DND-41 (cell line): Measurements from ENCODE around the gene ATP6V0D1.

Experiments used
- ATAC-seq: fragments of 200-7000 bp; cut with Tn5 transposase; 3 replicates; pipeline ENCODE4 v1.9.1; 2021; ENCODE audit warnings: low read depth; ENCODE audit not compliant: insufficient read depth
- DNase-seq: peaks from one replicate; pipeline ENCODE4 v3.0.0-alpha.2; 2020
- H2AFZ ChIP-seq: 2 replicates; pipeline ENCODE4 v1.6.0; 2012; ENCODE audit warnings: low read depth, low read length
- H3K27ac ChIP-seq: 2 replicates; pipeline ENCODE4 v1.5.1; 2012; ENCODE audit warnings: low read length, inconsistent platforms
- H3K27me3 ChIP-seq: fragments of 200-600 bp; sonication (generic); 2 replicates; pipeline ENCODE4 v1.6.0; 2012; ENCODE audit warnings: low read length, mild to moderate bottlenecking, inconsistent platforms; ENCODE audit not compliant: insufficient read depth, poor library complexity
- H3K36me3 ChIP-seq: 2 replicates; pipeline ENCODE4 v1.5.1; 2012; ENCODE audit warnings: low read length, inconsistent platforms; ENCODE audit not compliant: insufficient read depth
- H3K4me1 ChIP-seq: 2 replicates; pipeline ENCODE4 v1.5.1; 2012; ENCODE audit warnings: mild to moderate bottlenecking, low read length; ENCODE audit not compliant: insufficient read depth
- H3K4me2 ChIP-seq: 2 replicates; pipeline ENCODE4 v1.6.0; 2012; ENCODE audit warnings: mild to moderate bottlenecking, moderate library complexity, low read length, inconsistent platforms; ENCODE audit not compliant: insufficient read depth
- H3K4me3 ChIP-seq, 2 experiments: fragments of 200-600 bp in 1 of 2; shearing (Covaris generic) in 1 of 2; 2 replicates each; pipeline ENCODE4 v1.5.1; 2012 to 2016; ENCODE audit warnings: inconsistent platforms in 2 of 2, low read length in 2 of 2, mild to moderate bottlenecking in 2 of 2, low read depth in 1 of 2, moderate library complexity in 1 of 2
- H3K79me2 ChIP-seq: 2 replicates; pipeline ENCODE4 v1.6.0; 2012; ENCODE audit warnings: low read length, inconsistent platforms; ENCODE audit not compliant: insufficient read depth
- H3K9ac ChIP-seq: 2 replicates; pipeline ENCODE4 v1.6.0; 2012; ENCODE audit warnings: low read depth, mild to moderate bottlenecking, inconsistent platforms, low read length, moderate library complexity
- H3K9me3 ChIP-seq: 2 replicates; pipeline ENCODE4 v1.5.1; 2012; ENCODE audit warnings: low read length, moderate library complexity, mild to moderate bottlenecking, inconsistent platforms; ENCODE audit not compliant: insufficient read depth, severe bottlenecking
- H4K20me1 ChIP-seq: 2 replicates; pipeline ENCODE4 v1.6.0; 2012; ENCODE audit warnings: low read length; ENCODE audit not compliant: insufficient read depth
- CTCF ChIP-seq: IDR thresholded peaks from 2 replicates; pipeline ENCODE4 v1.5.1; 2012; ENCODE audit warnings: borderline replicate concordance, low read length, moderate library complexity, mild to moderate bottlenecking; ENCODE audit not compliant: poor library complexity, severe bottlenecking; ENCODE audit errors: extremely low read depth
- EZH2 ChIP-seq: IDR thresholded peaks from 3 replicates; pipeline ENCODE4 v1.6.1; 2012; ENCODE audit warnings: borderline replicate concordance, low read depth, mild to moderate bottlenecking, moderate library complexity, low read length, inconsistent platforms; ENCODE audit not compliant: severe bottlenecking

Gene ATP6V0D1

GRCh38 chr16:67412294-67412693 is 68.7 kb downstream of the ATP6V0D1 start:
- ATAC-seq (no peak), DNase-seq (no peak)
- Histone ChIP-seq H3K36me3 (no peaks in the 10 kb centered on the region), H3K27ac (no peak overlapping the region), H3K9me3 (no peaks in the 10 kb centered on the region), H3K4me1 (no peaks in the 10 kb centered on the region), H3K4me2 (no peak overlapping the region), H3K4me3 (no peak overlapping the region), H3K79me2 (no peaks in the 10 kb centered on the region), H2AFZ (no peak overlapping the region), H3K9ac (no peak overlapping the region), H4K20me1 (no peaks in the 10 kb centered on the region), H3K27me3 (peaks cover 11% of the 10 kb centered on the region)
- TF ChIP-seq EZH2 (no peak), CTCF (no peak)

DNA sequence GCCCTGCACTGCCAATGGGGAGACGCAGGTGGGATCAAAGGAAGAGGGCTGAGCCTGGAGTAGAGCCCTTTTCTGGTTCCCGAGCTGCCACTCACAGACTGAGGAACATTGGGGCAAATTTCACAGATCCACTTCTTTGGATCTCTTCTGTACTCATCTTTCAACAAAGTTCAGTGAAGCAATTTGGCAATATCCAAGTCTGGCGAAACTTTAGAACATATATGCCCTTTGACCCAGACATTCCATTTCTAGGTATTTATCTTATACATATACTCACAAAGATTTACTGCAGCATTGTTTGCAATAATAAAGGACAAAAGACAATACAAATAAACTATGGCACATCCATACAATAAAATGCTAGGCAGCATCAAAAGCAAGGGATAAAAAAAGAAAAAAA is 69.6 kb downstream of the ATP6V0D1 start:
- no peaks in the 10 kb centered on the region for H3K9me3 ChIP-seq
- H3K4me2 ChIP-seq = no peak overlapping the region
- DNase-seq = no peak
- H3K27me3 ChIP-seq = peaks cover 15% of the 10 kb centered on the region
- H3K79me2 ChIP-seq = no peaks in the 10 kb centered on the region
- no peak for ATAC-seq
- no peaks in the 10 kb centered on the region for H4K20me1 ChIP-seq
- no peak overlapping the region for H3K27ac ChIP-seq
- no peaks in the 10 kb centered on the region for H3K4me1 ChIP-seq
- H2AFZ ChIP-seq = no peak overlapping the region
- no peak overlapping the region for H3K9ac ChIP-seq
- TF ChIP-seq EZH2 (no peak), CTCF (no peak)
- no peak overlapping the region for H3K4me3 ChIP-seq
- H3K36me3 ChIP-seq = no peaks in the 10 kb centered on the region

DNA sequence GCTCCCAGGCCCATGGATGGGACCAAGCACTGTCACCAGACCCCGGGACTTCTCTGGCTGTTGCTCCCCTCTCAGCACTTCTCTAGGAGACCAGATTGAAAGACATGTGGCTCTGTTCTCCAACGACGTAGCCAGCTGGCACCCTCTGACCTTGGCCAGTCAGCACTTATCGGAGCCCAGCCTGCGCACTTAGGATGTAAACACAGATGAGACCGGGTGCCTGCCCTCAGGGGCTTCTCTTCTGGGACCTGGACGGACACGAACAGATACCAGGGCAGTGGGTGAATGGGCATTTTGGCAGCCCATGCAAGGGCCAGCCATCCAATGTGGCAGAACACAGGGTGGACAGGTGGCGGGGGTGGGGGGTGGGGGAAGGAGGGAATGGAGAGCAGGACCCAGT is 71.3 kb downstream of the ATP6V0D1 start:
- no peaks in the 10 kb centered on the region for H4K20me1 ChIP-seq
- DNase-seq (no peak), ATAC-seq (no peak)
- H3K9me3 ChIP-seq = no peaks in the 10 kb centered on the region
- no peak overlapping the region for H3K4me2 ChIP-seq
- no peak overlapping the region for H3K4me3 ChIP-seq
- no peaks in the 10 kb centered on the region for H3K79me2 ChIP-seq
- H3K36me3 ChIP-seq = no peaks in the 10 kb centered on the region
- no peak overlapping the region for H2AFZ ChIP-seq
- H3K27me3 ChIP-seq = peaks cover 17% of the 10 kb centered on the region
- TF ChIP-seq CTCF = no peak
- no peaks in the 10 kb centered on the region for H3K4me1 ChIP-seq
- H3K27ac ChIP-seq = no peak overlapping the region
- no peak overlapping the region for H3K9ac ChIP-seq

GRCh38 chr16:67407788-67408452 is 73.0 kb downstream of the ATP6V0D1 start:
- H3K4me2 ChIP-seq = no peak overlapping the region
- ATAC-seq = no peak
- no peaks in the 10 kb centered on the region for H3K79me2 ChIP-seq
- TF ChIP-seq EZH2 = no peak
- TF ChIP-seq CTCF = no peak
- H3K4me3 ChIP-seq = no peak overlapping the region
- no peaks in the 10 kb centered on the region for H3K36me3 ChIP-seq
- H2AFZ ChIP-seq = no peak overlapping the region
- DNase-seq = no peak
- H3K27ac ChIP-seq = no peak overlapping the region
- H3K9ac ChIP-seq = no peak overlapping the region
- no peaks in the 10 kb centered on the region for H3K9me3 ChIP-seq
- peaks cover 13% of the 10 kb centered on the region for H3K27me3 ChIP-seq
- no peaks in the 10 kb centered on the region for H4K20me1 ChIP-seq
- no peaks in the 10 kb centered on the region for H3K4me1 ChIP-seq
